Activated naive CD4-positive, alpha-beta T cell treated with Interleukin-2 at 50 U/mL for 16 hours (primary cell): ENCODE results near the gene GPR151.

ENCODE experiments used
- DNase-seq: peaks from one replicate; pipeline ENCODE4 v3.0.0-alpha.2; 2020

GPR151 gene

GRCh38 chr5:146519554-146519953 lies 3.6 kb upstream of the GPR151 start:
- DNase-seq = no peak

DNA sequence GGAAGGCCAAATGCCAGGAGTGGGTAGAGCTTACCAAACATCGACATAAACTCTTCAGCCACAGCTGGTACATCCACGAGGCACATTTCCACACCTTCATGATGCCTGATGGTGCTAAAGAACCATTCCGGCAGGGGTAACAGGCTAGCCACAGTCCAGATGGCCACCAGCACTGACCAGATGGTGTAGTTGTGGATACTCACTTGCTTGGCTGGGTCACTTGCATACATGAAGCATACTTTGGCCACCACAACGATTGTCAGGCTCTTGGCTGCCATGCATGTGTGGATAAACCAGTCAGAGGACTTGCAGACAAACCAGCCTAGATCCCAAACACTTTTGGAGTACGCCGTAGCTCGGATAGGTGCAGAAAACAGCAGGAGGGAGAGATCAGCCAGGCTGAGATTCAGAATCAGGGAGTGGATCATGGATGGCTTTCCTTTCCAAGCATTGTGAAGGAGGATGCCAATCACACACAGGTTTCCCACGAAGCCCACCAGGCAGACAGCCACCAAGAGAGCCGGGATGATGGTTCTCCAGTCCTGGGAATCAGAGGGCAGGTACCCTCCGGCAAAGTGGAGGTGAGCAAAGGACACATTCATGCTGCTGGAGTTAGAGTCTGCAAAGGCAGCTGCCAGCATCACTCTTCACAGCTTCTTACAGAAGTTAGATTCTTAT lies 378 bp downstream of the GPR151 start:
- DNase-seq = no peak

DNA sequence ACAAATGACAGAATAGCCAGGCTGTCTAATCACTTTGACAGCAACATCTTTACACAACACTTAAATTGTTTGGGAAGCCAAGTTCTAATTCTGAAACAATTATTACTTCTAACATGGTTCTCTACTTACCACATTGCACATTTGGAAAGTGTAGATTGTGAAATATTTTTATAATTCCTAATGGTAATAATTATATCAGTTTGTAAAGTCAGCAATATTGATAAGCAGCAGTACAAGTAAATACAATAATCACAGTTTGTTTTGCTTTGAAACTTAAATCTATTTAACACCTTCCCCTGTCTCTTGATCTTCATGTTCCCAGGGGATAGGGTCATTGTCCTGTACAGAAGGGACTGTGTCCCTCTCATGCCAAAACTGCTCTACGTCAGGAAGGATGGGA lies 1.4 kb downstream of the GPR151 start:
- no peak for DNase-seq

- no peak for DNase-seq
Measured at GRCh38 chr5:146513462-146513861, 2.5 kb downstream of the GPR151 start.

DNA sequence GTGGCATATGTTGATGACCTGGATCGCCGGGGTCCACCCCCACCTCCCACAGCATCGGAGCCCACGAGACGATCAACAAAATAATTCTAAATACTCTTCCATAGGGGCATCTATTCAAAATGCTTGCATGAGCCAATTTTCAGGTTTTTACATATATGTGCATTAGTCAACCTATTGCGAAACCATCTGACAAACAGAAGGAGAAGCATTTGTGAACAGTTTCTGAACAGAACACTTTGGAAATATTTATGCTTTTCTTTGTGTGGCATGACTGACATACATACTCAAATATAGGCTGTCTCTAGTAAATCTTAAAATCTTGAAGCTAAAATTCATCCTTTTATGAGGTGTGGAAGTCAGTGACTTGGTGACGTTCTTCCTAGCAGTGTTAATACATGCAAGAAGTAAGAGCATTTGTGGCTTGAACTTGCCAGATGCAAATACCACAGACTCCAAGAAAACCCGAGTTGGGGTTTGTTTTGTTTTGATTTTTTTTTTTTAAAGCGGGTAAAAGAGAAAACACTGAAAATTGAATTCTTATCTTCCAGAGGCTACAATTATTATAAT lies 5.3 kb downstream of the GPR151 start:
- no peak for DNase-seq

- no peak for DNase-seq
Measured at GRCh38 chr5:146507428-146507827, 8.6 kb downstream of the GPR151 start.

GRCh38 chr5:146499680-146500079 lies 16.3 kb downstream of the GPR151 start:
- no peak for DNase-seq

DNA sequence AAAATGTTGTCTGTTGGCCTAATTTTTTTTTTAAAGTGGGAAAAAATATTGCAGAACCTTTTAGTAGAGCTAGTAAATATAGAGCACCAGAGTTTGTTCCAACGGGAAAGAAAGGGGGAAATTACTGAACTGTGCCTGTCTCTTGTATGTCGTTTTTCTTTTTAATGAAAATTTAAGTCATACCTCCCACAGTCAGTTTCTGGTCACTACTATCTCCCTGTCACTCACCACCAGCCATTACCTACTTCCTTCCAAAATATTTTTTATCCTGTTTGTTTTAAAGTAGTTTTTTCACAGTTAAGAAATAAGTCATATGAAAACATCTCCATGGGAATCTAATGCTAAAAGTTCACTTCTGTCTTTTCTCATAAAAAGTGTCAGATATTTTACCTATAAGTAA lies 21.3 kb downstream of the GPR151 start:
- DNase-seq = no peak

GRCh38 chr5:146490089-146490843 lies 25.7 kb downstream of the GPR151 start:
- no peak for DNase-seq

DNA sequence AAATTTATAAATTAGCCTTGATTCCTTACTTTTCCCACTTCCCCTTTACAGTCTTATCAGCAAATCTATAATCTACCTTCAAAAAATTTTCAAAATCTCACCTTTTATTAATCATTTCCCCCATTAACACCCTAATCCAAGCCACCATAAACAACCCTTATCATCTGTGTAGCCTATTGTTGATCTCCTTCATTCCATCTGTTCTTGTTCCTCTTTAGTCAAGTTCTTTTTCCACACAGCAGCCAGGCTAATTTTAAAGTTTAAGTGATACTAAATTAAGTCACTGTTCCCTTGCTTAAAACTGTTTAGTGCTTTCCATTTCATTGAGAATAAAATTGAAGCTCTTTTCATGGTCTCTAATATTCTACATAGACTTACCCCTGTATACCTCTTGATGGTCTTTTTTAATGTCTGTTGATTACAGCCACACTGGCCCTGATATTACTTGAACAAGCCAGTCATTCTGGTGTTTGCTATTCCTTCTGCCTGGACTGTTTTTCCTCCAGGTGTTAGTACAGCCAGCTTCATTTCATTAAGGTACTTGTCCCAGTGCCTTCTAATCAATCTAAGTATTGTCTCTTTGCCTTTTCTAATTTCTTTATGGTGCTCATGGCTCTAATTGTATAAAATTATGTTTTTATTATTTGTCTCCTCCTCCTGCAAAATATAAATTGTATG lies 31.1 kb downstream of the GPR151 start:
- DNase-seq = no peak

DNA sequence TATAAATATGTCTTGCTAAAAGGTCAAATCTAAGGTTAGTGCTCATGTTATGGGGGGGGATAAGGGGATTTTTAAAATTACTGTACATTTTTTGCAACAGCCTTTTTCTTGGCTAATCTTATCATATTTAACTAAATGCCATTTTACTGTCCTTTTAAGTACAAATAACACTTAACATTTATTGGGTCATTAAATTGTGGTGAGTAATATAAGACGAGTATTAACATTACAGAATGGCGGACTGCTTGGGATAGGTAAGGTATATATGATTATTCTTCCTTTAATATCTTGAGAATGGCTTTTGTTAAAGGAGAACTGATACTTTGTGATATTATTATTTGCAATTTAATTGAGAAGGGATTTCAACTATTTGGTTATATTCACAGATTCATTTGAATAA lies 33.2 kb downstream of the GPR151 start:
- DNase-seq = no peak

DNA sequence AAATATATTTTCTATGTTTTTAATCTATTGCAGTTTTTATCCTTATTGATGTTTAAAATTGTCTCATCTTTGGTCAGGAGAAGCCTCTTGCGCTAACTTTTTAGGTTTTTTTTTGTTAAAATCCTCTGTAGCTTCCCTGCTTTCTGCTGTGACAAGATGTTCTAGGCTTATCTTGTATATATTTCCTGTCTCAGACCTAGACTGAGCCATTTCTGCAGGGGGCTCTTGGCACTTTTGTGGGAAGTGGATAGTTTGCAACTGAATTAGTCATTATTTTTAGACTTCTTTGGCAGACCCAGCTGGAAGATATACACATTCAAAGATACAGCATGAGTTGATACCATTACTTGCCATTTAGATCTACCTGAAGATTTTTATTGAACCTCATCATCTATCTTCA lies 40.1 kb downstream of the GPR151 start:
- DNase-seq = no peak

DNA sequence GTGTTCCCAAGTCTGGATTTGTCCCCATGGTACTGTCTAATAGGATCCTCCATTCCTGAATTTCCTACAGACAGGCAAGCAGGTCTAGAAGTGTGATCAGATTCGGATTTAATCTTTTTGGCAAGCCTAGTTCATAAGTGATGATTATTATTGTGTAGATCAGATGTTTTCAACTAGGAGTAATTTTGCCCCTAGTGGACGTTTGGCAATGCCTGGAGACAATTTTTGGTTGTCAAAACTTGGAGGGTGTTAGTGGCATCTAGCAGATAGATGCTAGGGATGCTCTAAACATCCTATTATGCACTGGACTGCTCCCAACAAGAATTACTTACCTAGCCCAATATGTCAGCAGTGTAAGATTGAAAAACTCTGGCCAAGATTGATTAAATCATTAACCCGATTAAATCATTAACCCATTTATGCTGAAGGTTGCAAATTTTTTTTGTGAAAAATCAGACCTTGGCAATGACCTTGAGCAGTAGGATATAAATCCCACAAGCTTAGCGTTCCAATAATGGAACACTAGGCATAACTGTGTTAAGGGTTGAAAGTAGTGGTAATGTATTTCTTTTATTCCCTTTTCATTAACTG lies 40.7 kb downstream of the GPR151 start:
- no peak for DNase-seq

DNA sequence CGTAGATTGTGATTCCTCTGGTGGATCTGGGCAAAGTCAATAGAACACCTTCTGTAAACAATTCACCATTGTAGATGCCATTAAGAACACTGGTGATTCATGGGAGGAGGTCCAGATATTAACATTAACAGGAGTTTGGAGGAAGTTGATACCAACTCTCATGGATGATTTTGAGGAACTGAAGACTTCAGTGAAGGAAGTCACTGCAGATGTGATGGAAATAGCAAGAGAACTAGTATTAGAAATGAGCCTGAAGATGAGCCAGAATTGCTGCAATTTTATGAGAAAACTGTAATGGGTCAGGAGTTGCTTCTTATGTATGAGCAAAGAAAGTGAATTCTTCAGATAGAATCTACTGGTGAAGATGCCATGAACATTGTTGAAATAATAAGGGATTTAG lies 41.9 kb downstream of the GPR151 start:
- no peak for DNase-seq

- no peak for DNase-seq
Measured at GRCh38 chr5:146467760-146468159, 48.2 kb downstream of the GPR151 start.

- DNase-seq = no peak
Measured at GRCh38 chr5:146466521-146467349, 49.3 kb downstream of the GPR151 start.

DNA sequence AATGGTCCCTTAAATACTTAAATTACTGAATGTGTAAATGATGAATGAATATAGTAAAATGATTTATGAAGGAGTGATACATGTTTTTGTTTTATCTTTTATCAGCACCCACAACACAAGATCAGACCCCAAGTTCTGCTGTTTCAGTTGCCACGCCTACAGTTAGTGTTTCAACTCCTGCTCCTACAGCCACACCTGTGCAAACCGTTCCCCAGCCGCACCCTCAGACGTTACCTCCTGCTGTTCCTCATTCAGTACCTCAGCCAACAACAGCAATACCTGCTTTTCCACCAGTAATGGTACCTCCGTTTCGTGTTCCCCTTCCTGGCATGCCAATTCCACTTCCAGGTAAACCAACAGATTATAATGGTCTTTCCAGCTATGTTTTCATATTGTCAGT lies 52.5 kb downstream of the GPR151 start:
- DNase-seq = no peak
